ENCODE results near the gene PLD1.

The PLD1 gene

GRCh38 chr3:171790574-171790897 lies 19.7 kb downstream of the PLD1 start:
- no peak for DNase-seq

GRCh38 chr3:171789759-171790505 lies 20.4 kb downstream of the PLD1 start:
- no peak for DNase-seq

- DNase-seq, result no peak
Observed at GRCh38 chr3:171788546-171789351, 21.5 kb downstream of the PLD1 start.

GRCh38 chr3:171786997-171787396 lies 23.3 kb downstream of the PLD1 start:
- DNase-seq, result no peak

GRCh38 chr3:171784937-171785336 lies 25.3 kb downstream of the PLD1 start:
- no peak for DNase-seq

- DNase-seq, result no peak
Observed at GRCh38 chr3:171784387-171784786, 25.9 kb downstream of the PLD1 start.

GRCh38 chr3:171783626-171784025 lies 26.7 kb downstream of the PLD1 start:
- DNase-seq, result no peak

GRCh38 chr3:171783086-171783485 lies 27.2 kb downstream of the PLD1 start:
- DNase-seq, result no peak

GRCh38 chr3:171782617-171783016 lies 27.7 kb downstream of the PLD1 start:
- no peak for DNase-seq

- no peak for DNase-seq
Observed at GRCh38 chr3:171781711-171782127, 28.6 kb downstream of the PLD1 start.

GRCh38 chr3:171778493-171778892 lies 31.8 kb downstream of the PLD1 start:
- no peak for DNase-seq

- no peak for DNase-seq
Observed at GRCh38 chr3:171777596-171777995, 32.7 kb downstream of the PLD1 start.

GRCh38 chr3:171776839-171777583 lies 33.3 kb downstream of the PLD1 start:
- peak; percentile 43 for DNase-seq

GRCh38 chr3:171776411-171776810 lies 33.9 kb downstream of the PLD1 start:
- DNase-seq, result no peak

GRCh38 chr3:171775943-171776342 lies 34.3 kb downstream of the PLD1 start:
- DNase-seq, result no peak

- no peak for DNase-seq
Observed at GRCh38 chr3:171774521-171774920, 35.8 kb downstream of the PLD1 start.

- DNase-seq, result peak; percentile 29
Observed at GRCh38 chr3:171772427-171773056, 37.7 kb downstream of the PLD1 start.

GRCh38 chr3:171770689-171771620 lies 39.3 kb downstream of the PLD1 start:
- DNase-seq, result no peak

- no peak for DNase-seq
Observed at GRCh38 chr3:171769461-171769860, 40.8 kb downstream of the PLD1 start.

GRCh38 chr3:171768986-171769385 lies 41.3 kb downstream of the PLD1 start:
- no peak for DNase-seq

GRCh38 chr3:171768281-171768900 lies 41.9 kb downstream of the PLD1 start:
- DNase-seq, result no peak

GRCh38 chr3:171765511-171765887 lies 44.8 kb downstream of the PLD1 start:
- no peak for DNase-seq

Data from KG1 (cell line).